ENCODE results near the gene USP14. TPM values are rescaled to one million over a fixed set of nuclear protein-coding genes. Genes with fewer than 3 reads are reported as not detected.

The USP14 gene
- total RNA-seq, 2 donors from 2014 or later, result 42.6 to 47.2 TPM

DNA sequence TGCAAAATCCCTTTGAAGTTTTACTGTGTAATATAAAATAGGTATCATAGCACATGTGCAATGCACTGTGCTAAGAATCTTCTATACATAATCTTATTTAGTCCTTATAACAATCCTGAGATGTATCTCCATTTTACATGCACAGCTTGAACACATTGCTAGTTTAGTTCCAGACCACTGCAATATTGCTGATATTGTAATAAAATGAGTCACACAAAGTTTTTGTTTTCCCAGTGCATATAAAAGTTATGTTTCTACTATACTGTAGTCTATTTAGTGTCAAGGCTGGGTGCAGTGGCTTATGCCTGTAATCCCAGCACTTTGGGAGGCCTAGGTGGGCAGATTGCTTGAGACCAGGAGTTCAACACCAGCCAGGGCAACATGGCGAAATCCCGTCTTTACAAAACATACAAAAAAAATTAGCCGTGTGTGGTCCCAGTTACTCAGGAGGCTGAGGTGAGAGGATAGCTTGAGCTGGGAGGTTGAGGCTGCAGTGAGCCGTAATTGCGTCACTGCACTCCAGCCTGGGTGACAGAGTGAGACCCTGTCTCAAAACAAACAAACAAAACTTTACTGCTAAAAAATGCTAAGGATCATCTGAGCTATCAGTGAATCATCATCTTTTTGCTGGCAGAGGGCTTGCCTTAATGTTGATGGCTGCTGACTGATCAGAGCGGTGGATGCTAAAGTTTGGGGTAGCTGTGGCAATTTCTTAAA, 1.7 kb upstream of the USP14 start:
- no peak for DNase-seq
- ATAC-seq, result no peak
- intact Hi-C loops (cut with DNase I), result no loop called here

DNA sequence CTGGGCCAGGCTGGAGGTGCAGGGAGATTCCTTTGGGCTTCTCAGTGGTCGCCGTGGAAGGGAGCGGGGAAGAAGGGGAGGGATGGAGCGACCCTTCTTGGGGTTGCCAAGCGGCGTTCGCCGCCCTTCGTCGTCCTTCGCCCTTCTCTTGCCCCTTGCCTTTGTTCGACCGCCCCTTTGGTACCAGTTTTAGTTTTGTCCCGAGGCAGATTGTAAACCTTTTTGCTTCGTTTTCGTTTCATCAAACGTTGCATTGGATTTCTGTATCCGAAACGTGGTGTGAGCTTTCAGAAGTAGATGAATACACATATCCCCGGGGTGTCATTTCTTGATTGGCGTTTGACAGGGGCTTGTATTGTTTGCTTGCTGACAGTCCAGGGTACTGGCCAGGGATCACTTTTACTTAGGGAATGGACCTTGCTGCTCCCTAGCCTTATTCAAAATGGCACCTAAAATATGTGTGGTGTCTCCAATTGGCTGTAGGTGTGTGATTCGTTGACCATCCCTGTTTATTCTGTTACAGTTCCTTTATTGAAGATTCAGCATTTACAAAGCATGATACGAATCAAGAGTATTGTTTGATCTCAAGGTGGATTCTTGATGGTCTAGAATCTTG, 788 bp downstream of the USP14 start:
- intact Hi-C loops (cut with DNase I), result no loop called here
- ATAC-seq (no peak), DNase-seq (no peak)

DNA sequence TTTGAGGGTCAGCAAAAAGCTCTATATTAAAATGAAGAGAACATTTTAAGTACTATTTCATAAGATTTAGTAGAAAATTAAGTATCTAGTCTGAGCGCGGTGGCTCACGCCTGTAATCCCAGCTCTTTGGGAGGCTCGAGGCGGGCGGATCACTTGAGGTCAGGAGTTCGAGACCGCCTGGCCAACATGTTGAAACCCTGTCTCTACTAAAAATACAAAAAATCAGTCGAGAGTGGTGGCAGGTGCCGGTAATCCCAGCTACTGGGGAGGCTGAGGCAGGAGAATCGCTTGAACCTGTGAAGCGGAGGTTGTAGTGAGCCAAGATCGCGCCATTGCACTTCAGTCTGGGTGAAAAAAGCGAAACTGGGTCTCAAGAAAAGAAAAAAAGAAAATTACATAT, 1.6 kb downstream of the USP14 start:
- DNase-seq (no peak), ATAC-seq (no peak)
- intact Hi-C loops (cut with DNase I), result no loop called here

DNA sequence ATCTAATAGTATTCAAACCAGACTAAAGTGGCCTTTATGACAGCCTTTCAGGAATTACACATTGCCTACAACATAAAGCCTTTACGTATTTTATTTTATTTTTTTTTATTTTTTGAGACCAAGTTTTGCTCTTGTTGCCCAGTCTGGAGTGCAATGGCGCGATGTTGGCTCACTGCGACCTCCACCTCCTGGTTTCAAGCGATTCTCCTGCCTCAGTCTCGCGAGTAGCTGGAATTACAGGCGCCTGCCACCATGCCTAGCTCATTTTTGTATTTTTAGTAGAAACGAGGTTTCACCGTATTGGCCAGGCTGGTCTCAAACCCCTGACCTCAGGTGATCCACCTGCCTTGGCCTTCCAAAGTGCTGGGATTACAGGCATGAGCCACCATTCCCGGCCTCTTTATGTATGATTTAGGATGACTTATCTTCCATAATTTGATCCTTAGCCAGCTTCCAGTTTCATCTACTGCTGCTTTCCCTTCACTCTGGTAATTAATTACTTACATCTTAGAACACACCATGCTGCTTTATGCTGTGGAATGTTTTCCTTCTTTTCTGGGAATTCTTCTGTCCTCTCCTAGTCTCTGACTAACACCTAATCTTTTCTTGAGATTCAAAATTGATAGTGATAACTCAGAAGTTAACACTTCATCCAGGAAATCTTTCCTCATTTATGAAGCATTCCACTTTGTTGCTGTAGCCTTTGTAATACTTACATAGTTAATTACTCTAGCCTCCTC, 2.6 kb downstream of the USP14 start:
- ATAC-seq (no peak), DNase-seq (no peak)

DNA sequence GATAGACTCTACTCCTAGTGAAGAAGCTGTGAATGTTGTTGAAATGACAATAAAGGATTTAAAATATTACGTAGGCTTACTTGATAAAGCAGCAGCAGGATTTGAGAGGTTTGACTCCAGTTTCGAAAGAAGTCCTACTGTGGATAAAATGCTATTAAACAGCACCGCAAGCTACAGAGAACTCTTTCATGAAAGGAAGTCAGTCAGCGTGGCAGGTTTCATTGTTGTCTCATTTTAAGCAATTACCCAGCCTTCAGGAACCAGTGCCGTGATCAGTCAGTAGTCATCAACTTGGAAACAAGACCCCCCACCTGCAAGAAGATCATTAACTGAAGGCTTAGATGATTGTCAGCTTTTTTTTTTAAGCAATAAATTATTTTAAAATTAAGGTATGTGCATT, 14.0 kb downstream of the USP14 start:
- no peak for DNase-seq
- no peak for ATAC-seq
- intact Hi-C loops (cut with DNase I), result no loop called here

More for the DNA sequence above, 2.6 kb downstream of the USP14 start:
- intact Hi-C loops (cut with DNase I), result no loop called here

DNA sequence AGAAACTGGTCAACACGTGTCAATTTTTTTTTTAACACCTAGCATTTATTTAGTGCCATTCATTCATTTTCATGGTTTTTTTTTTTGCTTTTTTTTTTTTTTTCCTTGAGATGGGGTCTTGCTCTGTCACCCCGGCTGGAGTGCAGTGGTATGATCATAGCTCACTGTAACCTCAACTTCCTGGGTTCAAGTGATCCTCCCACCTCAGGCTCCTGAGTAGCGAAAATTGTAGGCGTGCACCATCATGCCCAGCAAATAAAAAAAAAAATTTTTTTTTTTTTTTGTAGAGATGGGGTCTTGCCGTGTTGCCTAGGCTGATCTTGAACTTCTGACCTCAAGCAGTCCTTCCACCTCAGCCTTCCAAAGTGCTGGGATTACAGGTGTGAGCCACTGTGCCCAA, 21.1 kb downstream of the USP14 start:
- intact Hi-C loops (cut with DNase I), result no loop called here
- no peak for ATAC-seq
- no peak for DNase-seq

DNA sequence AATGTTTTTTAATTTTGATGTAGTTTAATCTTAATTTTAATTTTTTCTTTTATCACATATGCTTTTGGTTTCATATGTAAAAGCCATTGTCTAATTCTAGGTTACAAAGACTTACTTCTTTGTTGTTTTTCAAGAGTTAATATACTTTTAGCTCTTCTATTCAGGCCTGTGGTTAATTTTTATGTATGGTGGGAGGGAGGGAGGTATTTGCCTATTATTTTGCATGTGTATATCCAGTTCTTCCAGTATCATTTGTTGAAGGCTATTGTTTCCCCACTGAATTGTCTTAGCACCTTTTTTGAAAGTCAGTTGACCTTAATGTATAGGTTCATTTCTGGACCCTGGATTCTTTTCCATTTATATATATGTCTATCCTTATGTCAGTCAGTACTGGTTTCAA, 23.4 kb downstream of the USP14 start:
- DNase-seq (no peak), ATAC-seq (no peak)
- intact Hi-C loops (cut with DNase I), result no loop called here

DNA sequence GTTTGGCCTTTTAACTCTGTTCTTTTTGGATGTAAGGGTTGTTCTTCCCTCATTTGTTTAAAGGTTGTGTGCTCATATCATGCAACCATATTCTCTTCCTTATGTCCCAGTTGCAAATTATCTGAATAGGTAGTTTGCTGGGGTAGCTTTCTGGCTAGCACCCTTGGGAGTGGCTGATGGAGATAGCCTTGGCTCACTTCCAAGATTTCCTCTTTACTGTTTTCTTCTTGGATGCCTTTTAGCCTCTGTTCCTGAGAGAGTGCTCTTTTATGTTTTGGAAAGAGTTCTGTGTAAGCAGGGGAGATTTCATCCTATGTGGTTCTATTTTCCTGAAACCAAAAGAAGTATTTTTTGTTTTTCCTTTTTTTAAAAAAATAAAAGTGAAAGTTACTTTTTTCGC, 25.4 kb downstream of the USP14 start:
- DNase-seq, result no peak
- ATAC-seq, result peak in 1 of 2 donors; percentile 39
- intact Hi-C loops (cut with DNase I), result no loop called here

DNA sequence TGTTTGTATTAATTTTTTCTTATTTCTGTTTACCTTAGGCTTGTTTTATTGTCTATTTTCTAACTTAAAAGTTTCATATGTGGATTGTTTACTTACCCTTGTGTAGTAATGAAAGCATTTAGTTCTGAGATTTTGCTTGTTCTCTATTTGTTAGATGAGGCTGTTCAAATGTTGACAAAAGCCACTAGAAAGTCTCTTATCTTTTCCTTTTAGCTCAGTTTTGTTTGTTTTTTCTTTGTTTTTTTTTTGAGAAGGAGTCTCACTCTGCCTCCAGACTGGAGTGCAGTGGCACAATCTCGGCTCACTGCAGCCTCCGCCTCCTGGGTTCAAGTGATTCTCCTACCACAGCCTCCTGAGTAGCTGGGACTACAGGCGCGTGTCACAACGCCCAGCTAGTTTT, 30.9 kb downstream of the USP14 start:
- no peak for DNase-seq
- intact Hi-C loops (cut with DNase I), result no loop called here
- ATAC-seq, result no peak

DNA sequence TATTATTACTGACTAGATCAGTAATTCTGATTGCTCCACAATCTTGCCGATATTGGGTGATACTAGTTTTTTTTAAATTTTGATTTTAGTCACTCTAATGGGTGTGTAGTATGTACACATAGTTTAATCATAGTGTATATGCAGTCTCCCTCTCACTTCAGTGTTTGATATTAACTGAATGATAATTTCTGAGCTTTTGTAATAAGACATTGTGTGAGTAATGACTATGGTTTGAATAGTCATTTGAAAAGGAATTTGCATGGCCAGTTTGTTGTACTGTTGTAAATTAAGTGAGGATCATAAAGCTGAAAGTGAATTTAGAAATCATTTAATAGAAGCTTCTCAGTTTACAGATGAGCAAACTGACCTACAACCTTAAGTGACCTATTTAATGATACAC, 33.4 kb downstream of the USP14 start:
- intact Hi-C loops (cut with DNase I), result no loop called here
- ATAC-seq, result no peak
- DNase-seq, result no peak

DNA sequence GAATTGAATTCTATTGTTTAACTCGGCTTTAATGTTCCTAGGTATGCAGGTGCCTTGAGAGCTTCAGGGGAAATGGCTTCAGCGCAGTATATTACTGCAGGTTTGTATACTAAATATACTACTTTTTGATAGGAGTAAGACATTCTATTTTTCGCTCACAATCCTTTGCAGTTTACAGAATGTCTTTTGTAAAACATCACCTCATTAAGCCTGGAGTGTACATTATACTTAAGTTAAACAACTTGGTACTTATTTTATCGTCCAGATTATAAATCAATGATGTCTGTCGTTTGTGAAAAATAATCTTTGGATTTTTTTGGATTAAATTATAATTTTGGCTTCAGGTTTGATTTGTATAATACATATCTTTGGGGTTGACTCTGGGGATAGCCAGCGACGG, 34.4 kb downstream of the USP14 start:
- intact Hi-C loops (cut with DNase I), result no loop called here
- ATAC-seq (no peak), DNase-seq (no peak)

DNA sequence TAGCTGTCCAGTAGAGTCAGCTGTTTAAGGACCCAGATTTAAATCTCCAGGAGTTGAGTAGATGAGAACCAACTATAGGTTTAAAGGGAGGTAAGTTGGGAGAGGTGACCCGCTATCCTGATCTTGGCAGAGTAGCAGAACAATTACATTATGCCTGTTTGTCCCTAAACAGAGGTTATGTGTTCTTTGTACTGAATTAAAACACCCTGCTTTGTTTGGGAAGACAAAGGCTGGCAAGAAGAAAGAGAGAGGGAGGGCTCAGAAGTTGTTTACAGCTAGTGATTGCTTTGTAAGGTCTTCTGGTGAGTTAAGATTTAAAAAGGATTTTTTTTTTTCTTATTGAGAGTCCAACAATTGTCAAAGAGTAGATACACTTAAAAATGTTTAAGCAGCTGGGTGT, 37.3 kb downstream of the USP14 start:
- ATAC-seq (no peak), DNase-seq (no peak)
- intact Hi-C loops (cut with DNase I), result no loop called here

DNA sequence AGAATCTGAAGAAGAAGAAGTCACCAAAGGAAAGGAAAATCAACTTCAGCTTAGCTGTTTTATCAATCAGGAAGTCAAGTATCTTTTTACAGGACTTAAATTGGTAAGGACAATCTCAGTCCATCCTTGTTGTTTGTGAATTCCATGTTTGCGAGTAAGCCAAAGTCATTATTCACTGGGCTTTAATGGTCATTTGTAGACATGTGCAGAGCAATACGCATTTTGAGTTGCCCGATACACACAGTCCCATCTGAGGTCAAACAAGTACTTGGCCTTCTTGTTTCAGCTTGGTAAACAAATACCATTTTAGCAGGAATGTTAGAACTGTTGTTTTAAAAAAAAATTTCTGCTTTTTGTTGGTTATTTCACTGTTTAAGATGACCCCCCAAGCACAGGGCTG, 40.9 kb downstream of the USP14 start:
- no peak for ATAC-seq
- intact Hi-C loops (cut with DNase I), result no loop called here
- no peak for DNase-seq

DNA sequence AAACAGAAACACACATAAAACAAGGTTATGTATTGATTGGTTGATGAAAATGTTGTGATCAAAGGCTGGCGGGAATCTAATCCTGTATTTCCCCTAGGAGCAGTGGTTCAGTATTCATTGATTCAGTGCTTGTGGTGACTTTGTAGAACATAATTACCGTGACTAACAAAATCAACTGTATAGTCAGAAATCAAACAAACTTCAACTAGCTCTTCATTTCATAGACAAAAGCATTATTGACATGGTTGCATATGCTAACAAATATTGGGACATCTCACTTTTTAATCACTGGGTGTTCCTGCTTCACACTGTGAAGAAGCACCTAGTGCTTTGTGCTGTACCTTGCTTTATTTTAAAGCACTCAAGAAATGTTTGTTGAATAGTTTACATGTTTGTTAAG, 41.4 kb downstream of the USP14 start:
- intact Hi-C loops (cut with DNase I), result no loop called here
- no peak for ATAC-seq
- no peak for DNase-seq

DNA sequence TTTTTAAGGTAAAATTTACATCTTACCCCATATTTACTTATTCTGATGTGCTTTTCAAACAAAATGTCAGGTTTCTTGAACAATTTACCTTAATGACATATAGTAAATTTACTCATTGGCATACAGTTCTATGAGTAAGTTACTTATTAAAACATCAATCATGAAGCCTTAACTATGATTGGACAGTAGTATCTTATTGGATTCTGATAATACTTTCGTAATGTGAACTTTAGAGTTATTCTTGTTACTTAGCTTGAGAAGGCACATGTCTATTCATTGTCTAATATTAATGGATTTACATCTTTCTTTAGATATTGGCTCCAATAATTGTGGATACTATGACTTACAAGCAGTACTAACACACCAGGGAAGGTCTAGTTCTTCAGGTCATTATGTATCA, 51.7 kb downstream of the USP14 start:
- ATAC-seq (no peak), DNase-seq (no peak)
- intact Hi-C loops (cut with DNase I), result no loop called here

DNA sequence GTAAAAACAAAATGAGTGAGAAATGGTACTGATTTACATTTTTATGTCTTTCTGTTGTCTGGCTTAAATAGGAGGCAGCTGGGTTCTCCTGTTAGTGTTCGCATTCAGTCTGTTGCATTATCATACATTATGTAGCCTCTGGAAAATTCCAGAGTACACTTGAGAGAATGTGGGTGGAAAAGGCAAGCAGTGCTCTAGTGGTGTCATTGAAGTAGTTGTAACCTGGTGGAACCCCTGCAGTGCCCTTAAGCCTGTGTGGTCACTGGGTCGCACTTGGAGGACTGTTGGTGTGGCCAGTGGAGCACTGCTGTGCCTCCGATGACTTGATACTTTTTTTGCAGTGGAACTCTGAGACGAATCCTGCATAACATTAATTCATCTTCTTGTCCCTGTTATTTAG, 52.4 kb downstream of the USP14 start:
- DNase-seq, result no peak
- intact Hi-C loops (cut with DNase I), result no loop called here
- ATAC-seq, result no peak

DNA sequence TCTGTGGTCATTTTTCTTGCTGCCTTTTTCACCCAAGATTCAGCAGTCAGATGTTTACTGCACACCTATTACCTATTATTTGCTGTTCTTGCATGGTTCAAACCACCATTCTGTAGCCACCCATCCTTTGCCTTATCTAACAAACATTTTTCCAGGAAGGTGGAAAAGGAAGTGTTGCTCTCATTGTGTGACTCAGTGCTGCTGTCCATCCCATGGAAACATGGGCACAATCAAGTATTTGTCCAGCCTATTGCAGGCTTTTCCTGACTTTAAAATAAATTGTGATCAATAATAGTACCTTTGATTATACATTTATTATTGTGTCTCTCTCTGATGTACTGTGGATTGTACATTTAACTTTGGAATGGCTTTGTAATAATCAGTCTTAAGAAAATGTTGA, 53.2 kb downstream of the USP14 start:
- no peak for DNase-seq
- intact Hi-C loops (cut with DNase I), result no loop called here

DNA sequence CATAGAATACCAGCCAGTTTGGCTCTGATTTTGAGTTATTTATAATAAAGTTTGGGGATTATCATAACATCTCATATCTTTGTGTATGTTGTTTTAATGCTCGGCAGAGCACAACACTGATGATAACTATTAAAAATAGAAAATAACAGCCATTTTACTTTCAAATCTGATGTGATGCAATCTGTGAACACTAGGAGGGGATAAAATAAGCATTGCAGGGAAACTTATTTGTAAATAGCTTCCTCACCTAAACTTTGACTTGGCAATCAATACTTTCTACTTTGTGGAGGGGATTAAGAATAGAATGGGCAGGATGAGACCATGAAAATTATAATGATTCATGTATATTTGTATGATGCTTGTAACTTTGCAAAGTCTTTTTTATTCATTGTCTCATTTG, 54.4 kb downstream of the USP14 start:
- no peak for ATAC-seq
- no peak for DNase-seq
- intact Hi-C loops (cut with DNase I), result no loop called here

More for the DNA sequence above, 53.2 kb downstream of the USP14 start:
- no peak for ATAC-seq

DNA sequence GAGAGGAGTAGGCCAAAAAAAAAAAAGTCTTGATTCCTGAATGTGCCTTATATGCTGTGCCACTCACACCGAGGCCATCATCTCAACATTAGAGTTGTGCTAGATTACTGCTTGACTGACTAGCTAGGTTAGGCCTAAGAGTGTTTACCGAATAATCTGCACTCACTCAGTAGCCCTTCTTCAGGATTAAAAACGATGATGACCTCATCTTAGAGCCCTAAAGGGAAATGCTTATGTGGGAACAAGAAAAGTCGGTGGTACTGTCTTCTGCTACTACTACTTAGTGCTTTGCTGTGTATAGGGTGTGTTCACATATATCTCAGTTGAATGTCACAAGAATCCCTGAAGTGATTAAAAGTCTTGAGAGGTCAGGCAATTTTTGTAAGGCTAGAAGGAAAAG, 55.1 kb downstream of the USP14 start:
- ATAC-seq, result no peak
- intact Hi-C loops (cut with DNase I), result no loop called here
- no peak for DNase-seq

DNA sequence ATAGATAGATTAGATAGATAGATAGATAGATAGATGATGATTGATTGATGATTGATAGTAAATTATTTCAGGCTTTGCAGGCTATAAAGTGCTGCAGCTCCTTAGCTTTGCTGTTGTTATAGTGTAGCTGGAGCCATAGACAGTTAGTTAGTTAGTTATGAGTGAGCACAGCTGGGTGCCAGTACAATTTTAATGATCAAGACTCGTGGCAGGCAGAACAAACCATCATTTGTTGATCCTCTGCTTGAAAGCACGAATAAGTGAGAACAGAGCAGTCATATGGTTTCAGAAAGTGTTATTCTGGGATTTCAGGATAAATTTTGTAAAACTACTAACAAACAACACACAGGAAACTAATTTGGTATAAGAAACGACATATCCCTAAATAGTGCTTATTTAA, 55.6 kb downstream of the USP14 start:
- no peak for ATAC-seq
- intact Hi-C loops (cut with DNase I), result no loop called here
- no peak for DNase-seq

Data from left cardiac atrium (tissue), 4 donors.